ENCODE measurements around the gene TENT4B.

Gene TENT4B

DNA sequence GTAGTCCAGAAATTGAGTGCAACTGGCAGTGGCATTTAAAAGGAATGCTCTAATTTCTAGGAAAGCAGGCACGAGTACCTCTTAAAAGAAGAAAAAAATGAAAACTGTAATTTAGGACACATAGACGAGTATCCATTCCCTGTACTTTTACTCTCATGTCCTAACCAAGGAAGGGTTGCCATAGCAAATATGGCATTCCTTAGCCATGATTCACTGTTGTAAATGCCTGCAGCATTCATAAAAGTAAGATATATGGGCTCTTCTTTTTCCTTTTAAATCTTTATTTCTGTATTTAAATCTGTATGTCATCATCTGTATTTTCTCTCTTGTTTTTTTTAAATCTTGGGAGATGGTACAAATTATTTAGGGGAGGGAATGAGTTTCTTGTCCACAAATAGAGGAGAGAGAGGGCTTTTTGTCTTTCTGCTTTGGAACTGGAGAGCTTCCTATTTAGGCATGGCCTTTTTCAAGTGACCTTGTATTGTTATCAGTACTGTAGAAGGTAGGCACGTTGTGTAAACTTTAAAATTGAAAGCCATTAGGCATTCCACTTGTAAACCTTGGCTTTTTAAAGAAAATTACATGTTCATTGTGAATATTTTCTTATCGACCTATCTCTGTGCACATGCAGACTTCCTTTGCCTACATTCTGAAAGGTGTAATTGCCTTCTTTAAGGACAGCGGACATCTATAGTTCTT lies 50.0 kb downstream of the TENT4B start:
- no peaks in the 10 kb centered on the region for H3K27me3 ChIP-seq (ENCODE audit: control insufficient read depth, insufficient read depth, low read length)
- H3K9ac ChIP-seq (ENCODE audit: low read depth, low read length): peak overlapping the region; percentile 78
- no peaks in the 10 kb centered on the region for H3K36me3 ChIP-seq (ENCODE audit: insufficient read depth, low read length)
- peak overlapping the region; percentile 50 for H3K4me3 ChIP-seq (ENCODE audit: low read length)
- peaks cover 46% of the 10 kb centered on the region for H3K4me1 ChIP-seq (ENCODE audit: control insufficient read depth, insufficient read depth, low read length)
- H3K4me2 ChIP-seq (ENCODE audit: low read length): peak overlapping the region; percentile 75
- H3K9me3 ChIP-seq (replicated peaks; ENCODE audit: low read length): no peaks in the 10 kb centered on the region

GRCh38 chr16:50203681-50204080 lies 50.6 kb downstream of the TENT4B start:
- H3K9me3 ChIP-seq (replicated peaks; ENCODE audit: low read length): no peaks in the 10 kb centered on the region
- peak overlapping the region; percentile 78 for H3K9ac ChIP-seq (ENCODE audit: low read depth, low read length)
- H3K4me3 ChIP-seq (ENCODE audit: low read length): peak overlapping the region; percentile 31
- H3K27me3 ChIP-seq (ENCODE audit: control insufficient read depth, insufficient read depth, low read length): no peaks in the 10 kb centered on the region
- peak overlapping the region; percentile 75 for H3K4me2 ChIP-seq (ENCODE audit: low read length)
- no peaks in the 10 kb centered on the region for H3K36me3 ChIP-seq (ENCODE audit: insufficient read depth, low read length)
- H3K4me1 ChIP-seq (ENCODE audit: control insufficient read depth, insufficient read depth, low read length): peaks cover 52% of the 10 kb centered on the region

DNA sequence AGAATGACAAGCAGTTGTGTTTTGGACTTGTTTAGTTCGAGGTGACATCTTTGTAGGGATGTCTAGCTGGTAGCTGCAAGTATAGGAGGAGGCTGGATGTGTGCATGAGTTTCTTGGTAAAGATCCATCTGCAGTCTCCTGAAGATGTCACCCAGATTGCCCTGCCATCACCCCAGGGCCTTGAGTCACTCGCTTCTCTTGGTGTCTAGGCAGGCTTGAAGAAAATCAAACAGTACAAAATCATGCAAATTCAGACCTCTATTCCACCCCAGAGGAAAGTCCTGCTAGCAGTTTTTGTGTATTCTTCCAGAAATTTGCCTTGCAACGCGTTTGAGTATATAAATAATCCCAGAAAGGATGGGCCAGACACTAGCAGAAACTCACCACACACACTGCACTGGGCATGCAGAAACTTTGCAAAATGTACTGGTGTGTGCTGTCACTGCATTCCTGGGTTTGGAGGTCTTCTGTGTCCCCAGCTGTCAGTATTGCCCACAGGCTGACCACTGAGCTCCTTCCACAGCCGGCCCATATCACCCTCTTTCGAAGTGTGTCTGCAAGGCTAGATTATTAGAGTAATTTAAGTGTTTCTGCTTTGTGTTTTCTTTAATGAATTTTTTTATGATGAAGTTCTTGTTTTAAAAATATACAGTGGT lies 51.5 kb downstream of the TENT4B start:
- H3K4me3 ChIP-seq (ENCODE audit: low read length): peak overlapping the region; percentile 12
- H3K36me3 ChIP-seq (ENCODE audit: insufficient read depth, low read length): no peaks in the 10 kb centered on the region
- peak overlapping the region; percentile 75 for H3K4me2 ChIP-seq (ENCODE audit: low read length)
- peaks cover 60% of the 10 kb centered on the region for H3K4me1 ChIP-seq (ENCODE audit: control insufficient read depth, insufficient read depth, low read length)
- no peaks in the 10 kb centered on the region for H3K27me3 ChIP-seq (ENCODE audit: control insufficient read depth, insufficient read depth, low read length)
- no peaks in the 10 kb centered on the region for H3K9me3 ChIP-seq (replicated peaks; ENCODE audit: low read length)
- peak overlapping the region; percentile 46 for H3K9ac ChIP-seq (ENCODE audit: low read depth, low read length)

DNA sequence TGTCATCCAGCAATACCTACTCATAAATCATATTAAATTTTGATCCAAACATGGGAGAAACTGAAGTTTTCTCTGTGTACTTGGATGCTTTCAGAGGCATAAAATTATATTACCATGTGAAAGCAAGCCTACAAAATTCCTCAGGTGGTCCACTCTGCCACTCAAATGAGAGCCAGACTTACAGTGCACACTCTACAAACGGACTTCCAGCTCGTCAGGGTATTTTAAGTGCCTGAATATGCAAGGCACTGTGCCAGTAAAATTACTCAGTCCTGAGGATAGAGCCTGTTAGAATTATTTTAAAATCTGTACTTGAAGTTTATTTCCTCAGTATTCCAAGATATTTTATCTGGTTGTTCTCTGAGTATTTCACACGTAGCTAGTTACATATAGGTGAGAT lies 54.5 kb downstream of the TENT4B start:
- no peaks in the 10 kb centered on the region for H3K9me3 ChIP-seq (replicated peaks; ENCODE audit: low read length)
- no peaks in the 10 kb centered on the region for H3K27me3 ChIP-seq (ENCODE audit: control insufficient read depth, insufficient read depth, low read length)
- no peaks in the 10 kb centered on the region for H3K36me3 ChIP-seq (ENCODE audit: insufficient read depth, low read length)
- H3K9ac ChIP-seq (ENCODE audit: low read depth, low read length): peak overlapping the region; percentile 36
- H3K4me2 ChIP-seq (ENCODE audit: low read length): peak overlapping the region; percentile 66
- no peak overlapping the region for H3K4me3 ChIP-seq (ENCODE audit: low read length)
- peaks cover 58% of the 10 kb centered on the region for H3K4me1 ChIP-seq (ENCODE audit: control insufficient read depth, insufficient read depth, low read length)

GRCh38 chr16:50208460-50208931 lies 55.4 kb downstream of the TENT4B start:
- peaks cover 52% of the 10 kb centered on the region for H3K4me1 ChIP-seq (ENCODE audit: control insufficient read depth, insufficient read depth, low read length)
- H3K27me3 ChIP-seq (ENCODE audit: control insufficient read depth, insufficient read depth, low read length): no peaks in the 10 kb centered on the region
- no peaks in the 10 kb centered on the region for H3K36me3 ChIP-seq (ENCODE audit: insufficient read depth, low read length)
- H3K9me3 ChIP-seq (replicated peaks; ENCODE audit: low read length): no peaks in the 10 kb centered on the region
- H3K9ac ChIP-seq (ENCODE audit: low read depth, low read length): peak overlapping the region; percentile 36
- H3K4me2 ChIP-seq (ENCODE audit: low read length): peak overlapping the region; percentile 66
- no peak overlapping the region for H3K4me3 ChIP-seq (ENCODE audit: low read length)

DNA sequence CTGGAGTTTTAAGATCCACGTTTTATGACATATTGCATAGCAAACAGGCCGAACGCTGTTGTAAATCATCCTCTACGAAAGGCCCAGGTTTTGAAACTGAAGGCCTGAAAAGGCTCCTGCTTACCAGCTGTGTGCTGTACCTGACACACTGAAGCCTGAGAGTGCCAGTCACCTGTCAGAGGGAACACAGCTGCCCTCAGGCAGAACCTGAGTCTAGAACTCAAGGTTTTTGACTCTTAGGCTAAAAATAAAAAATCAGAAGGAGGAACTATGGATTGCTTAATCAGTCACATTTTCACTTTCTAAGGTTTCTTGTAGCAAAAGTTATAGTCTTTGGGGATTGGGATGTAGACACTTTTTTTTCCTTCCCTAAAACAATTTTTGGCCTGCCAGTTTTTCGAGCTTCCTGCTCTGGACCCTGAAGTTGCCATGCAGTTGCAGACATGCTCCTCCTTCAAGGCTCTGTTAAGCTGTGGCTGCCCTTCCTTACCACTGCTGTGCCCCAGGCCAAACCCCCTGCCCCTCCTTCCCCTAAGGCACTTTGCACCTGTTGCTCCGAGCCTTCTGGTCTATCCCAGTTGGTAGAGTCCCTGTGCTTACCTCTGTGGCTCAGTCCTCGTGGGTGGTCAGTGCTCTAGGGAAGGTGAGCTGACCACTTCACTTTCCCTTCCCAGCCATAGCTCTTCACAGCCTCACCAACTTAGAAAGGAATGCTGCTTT lies 56.6 kb downstream of the TENT4B start:
- no peak overlapping the region for H3K4me2 ChIP-seq (ENCODE audit: low read length)
- H3K4me1 ChIP-seq (ENCODE audit: control insufficient read depth, insufficient read depth, low read length): peaks cover 40% of the 10 kb centered on the region
- no peak overlapping the region for H3K4me3 ChIP-seq (ENCODE audit: low read length)
- H3K9ac ChIP-seq (ENCODE audit: low read depth, low read length): no peak overlapping the region
- no peaks in the 10 kb centered on the region for H3K9me3 ChIP-seq (replicated peaks; ENCODE audit: low read length)
- peaks cover 3% of the 10 kb centered on the region for H3K36me3 ChIP-seq (ENCODE audit: insufficient read depth, low read length)
- no peaks in the 10 kb centered on the region for H3K27me3 ChIP-seq (ENCODE audit: control insufficient read depth, insufficient read depth, low read length)

GRCh38 chr16:50210266-50211038 lies 57.3 kb downstream of the TENT4B start:
- Histone ChIP-seq H3K4me3 (ENCODE audit: low read length) (no peak overlapping the region), H3K9ac (ENCODE audit: low read depth, low read length) (no peak overlapping the region), H3K27me3 (ENCODE audit: control insufficient read depth, insufficient read depth, low read length) (no peaks in the 10 kb centered on the region), H3K4me2 (ENCODE audit: low read length) (no peak overlapping the region), H3K36me3 (ENCODE audit: insufficient read depth, low read length) (peaks cover 7% of the 10 kb centered on the region), H3K9me3 (replicated peaks; ENCODE audit: low read length) (no peaks in the 10 kb centered on the region), H3K4me1 (ENCODE audit: control insufficient read depth, insufficient read depth, low read length) (peaks cover 35% of the 10 kb centered on the region)

- Histone ChIP-seq H3K4me3 (ENCODE audit: low read length) (no peak overlapping the region), H3K9me3 (replicated peaks; ENCODE audit: low read length) (no peaks in the 10 kb centered on the region), H3K27me3 (ENCODE audit: control insufficient read depth, insufficient read depth, low read length) (no peaks in the 10 kb centered on the region), H3K4me1 (ENCODE audit: control insufficient read depth, insufficient read depth, low read length) (peaks cover 15% of the 10 kb centered on the region), H3K36me3 (ENCODE audit: insufficient read depth, low read length) (peaks cover 18% of the 10 kb centered on the region), H3K4me2 (ENCODE audit: low read length) (no peak overlapping the region), H3K9ac (ENCODE audit: low read depth, low read length) (no peak overlapping the region)
Observed at GRCh38 chr16:50213939-50214519, 60.9 kb downstream of the TENT4B start.

- H3K9ac ChIP-seq (ENCODE audit: low read depth, low read length): no peak overlapping the region
- no peak overlapping the region for H3K4me2 ChIP-seq (ENCODE audit: low read length)
- H3K4me1 ChIP-seq (ENCODE audit: control insufficient read depth, insufficient read depth, low read length): peaks cover 3% of the 10 kb centered on the region
- H3K36me3 ChIP-seq (ENCODE audit: insufficient read depth, low read length): peaks cover 18% of the 10 kb centered on the region
- no peak overlapping the region for H3K4me3 ChIP-seq (ENCODE audit: low read length)
- H3K9me3 ChIP-seq (replicated peaks; ENCODE audit: low read length): no peaks in the 10 kb centered on the region
- no peaks in the 10 kb centered on the region for H3K27me3 ChIP-seq (ENCODE audit: control insufficient read depth, insufficient read depth, low read length)
Observed at GRCh38 chr16:50215680-50216079, 62.6 kb downstream of the TENT4B start.

- H3K27me3 ChIP-seq (ENCODE audit: control insufficient read depth, insufficient read depth, low read length): no peaks in the 10 kb centered on the region
- H3K4me2 ChIP-seq (ENCODE audit: low read length): no peak overlapping the region
- no peak overlapping the region for H3K4me3 ChIP-seq (ENCODE audit: low read length)
- no peaks in the 10 kb centered on the region for H3K4me1 ChIP-seq (ENCODE audit: control insufficient read depth, insufficient read depth, low read length)
- H3K36me3 ChIP-seq (ENCODE audit: insufficient read depth, low read length): peaks cover 18% of the 10 kb centered on the region
- H3K9ac ChIP-seq (ENCODE audit: low read depth, low read length): no peak overlapping the region
- no peaks in the 10 kb centered on the region for H3K9me3 ChIP-seq (replicated peaks; ENCODE audit: low read length)
Observed at GRCh38 chr16:50216231-50216630, 63.1 kb downstream of the TENT4B start.
